GM15510 (cell line): Measurements from ENCODE around the gene SOX21.

Experiments used
- POLR2A ChIP-seq: IDR thresholded peaks from 3 replicates; pipeline ENCODE4 v1.6.1; 2011; ENCODE audit warnings: borderline replicate concordance; ENCODE audit not compliant: insufficient read length; ENCODE audit errors: extremely low read depth

SOX21 gene

DNA sequence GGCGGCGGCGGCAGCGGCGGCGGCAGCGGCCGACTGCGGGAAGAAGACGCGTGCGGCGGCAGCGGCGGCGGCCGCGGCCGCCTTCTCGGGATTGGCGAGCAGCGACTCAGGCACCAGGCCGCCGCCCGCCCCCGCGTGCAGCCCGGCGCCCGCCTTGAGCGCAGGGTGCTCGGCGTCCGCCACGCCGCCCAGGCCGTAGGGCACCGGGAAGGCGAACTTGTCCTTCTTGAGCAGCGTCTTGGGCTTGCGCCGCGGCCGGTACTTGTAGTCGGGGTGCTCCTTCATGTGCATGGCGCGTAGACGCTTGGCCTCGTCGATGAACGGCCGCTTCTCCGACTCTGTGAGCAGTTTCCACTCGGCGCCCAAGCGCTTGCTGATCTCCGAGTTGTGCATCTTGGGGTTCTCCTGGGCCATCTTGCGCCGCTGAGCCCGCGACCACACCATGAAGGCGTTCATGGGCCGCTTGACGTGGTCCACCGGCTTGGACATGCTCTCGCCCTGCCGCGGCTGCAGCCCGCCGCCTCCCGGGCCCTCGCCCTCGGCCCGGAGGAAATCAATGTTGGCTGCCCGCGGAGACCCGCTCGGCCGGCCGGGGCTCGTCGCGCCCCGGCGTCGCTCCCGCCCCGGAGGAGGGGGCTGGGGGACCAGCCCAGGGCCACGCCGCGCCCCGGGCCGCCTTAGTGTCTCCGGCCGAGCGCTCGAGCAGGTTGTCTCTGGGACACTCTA is 621 bp downstream of the SOX21 start:
- no peak for TF ChIP-seq POLR2A

DNA sequence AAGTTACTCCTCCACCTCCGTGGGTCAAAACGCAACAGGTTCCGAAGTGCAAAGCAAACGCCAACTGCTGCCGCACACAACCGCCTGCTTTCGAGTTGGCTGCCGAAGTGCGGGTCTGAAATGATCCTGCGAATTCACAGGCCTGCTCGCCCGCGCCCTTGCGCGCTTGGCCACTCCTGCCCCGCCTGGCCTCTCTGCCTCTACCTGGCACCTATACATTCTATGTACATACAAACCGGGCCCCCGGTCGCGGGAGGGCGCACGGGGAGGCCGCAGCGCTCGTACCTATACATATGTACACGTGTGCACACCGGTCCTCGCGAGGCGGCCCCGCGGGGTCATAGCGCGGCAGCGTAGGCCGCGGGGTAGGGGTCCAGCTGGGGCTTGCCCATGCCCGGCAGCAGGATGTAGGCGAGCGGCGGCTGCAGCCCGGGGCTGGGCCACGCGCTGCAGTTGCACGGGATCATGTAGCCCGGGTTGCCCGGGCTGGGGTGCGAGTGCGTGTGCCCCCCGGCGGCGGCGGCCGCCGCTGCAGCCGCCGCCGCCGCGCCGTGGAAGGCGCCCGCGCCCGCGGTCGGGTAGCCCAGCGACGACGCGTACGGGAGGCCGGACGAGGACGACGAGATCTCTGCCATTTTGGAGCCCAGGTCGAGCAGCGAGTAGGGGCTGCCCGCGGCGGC is 1.3 kb downstream of the SOX21 start:
- TF ChIP-seq POLR2A: no peak

DNA sequence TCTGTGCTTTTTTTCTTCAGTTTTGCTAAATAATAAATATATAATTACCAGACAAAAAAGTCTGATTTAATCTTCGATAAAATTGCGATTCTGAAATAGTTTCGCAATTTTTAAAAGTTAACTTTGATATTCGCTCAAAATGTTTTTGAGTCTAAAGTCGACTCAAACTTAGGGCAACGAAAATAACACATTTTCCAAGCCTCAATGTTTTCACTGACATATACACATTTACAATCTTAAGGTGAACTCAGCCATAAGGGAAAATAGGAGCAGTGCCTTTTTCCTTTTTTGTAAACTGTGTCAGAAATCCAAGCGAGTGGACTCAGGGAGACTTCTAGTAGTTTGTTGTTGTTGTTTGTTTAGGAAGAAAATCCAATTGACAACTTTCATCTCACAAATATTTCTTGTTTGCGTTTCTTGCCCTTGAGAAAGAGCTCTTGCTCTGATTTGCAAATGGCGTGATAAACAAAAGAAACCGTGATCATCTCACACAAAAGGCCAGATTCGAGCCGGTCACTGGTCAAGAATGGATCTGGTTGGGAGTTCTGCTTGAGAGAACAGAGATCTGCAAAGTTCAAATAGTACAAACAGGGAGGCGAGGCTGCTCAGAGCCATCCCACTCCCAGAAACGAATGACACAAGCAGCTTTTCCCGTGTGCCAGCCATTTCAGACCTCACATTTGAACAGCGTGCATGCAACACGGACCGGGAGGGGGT is 2.1 kb downstream of the SOX21 start:
- no peak for TF ChIP-seq POLR2A

DNA sequence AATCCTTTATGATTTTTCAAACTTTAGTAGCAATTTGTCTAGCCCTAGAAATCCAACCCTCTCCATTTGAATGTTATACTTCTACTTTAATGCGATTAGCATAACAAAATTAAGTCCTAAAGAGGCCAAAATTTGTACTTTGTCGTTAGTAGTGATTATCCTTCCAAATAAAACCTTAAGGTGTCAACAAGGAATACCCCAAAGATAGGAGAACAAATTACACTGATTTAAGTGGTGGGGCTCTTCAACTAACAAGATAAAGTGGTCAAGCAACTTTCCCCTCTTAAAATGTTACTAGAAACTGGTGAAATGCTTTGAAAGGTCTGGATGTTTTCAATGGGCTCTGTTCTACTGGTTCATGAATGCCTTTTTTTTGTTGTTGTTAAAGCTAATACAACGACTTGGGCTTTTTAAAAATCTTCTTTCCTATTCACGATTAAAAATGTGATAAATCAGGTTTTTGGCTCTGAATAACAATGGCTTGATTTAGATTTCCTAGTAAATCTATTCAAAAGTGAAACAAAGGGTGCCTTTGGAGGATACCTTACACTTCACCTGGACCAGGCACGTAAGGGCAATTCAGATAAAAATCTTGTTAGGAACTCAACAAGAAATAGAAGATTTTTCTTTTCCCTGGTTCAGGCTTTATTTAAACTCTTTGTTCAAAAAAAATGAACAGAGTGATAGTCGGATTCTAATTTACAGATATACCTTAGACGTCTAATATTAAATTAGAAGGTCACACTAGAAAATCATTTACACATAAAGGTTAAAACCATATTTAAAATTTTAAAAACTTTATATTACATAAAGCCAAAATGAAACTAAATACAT is 3.1 kb downstream of the SOX21 start:
- no peak for TF ChIP-seq POLR2A

DNA sequence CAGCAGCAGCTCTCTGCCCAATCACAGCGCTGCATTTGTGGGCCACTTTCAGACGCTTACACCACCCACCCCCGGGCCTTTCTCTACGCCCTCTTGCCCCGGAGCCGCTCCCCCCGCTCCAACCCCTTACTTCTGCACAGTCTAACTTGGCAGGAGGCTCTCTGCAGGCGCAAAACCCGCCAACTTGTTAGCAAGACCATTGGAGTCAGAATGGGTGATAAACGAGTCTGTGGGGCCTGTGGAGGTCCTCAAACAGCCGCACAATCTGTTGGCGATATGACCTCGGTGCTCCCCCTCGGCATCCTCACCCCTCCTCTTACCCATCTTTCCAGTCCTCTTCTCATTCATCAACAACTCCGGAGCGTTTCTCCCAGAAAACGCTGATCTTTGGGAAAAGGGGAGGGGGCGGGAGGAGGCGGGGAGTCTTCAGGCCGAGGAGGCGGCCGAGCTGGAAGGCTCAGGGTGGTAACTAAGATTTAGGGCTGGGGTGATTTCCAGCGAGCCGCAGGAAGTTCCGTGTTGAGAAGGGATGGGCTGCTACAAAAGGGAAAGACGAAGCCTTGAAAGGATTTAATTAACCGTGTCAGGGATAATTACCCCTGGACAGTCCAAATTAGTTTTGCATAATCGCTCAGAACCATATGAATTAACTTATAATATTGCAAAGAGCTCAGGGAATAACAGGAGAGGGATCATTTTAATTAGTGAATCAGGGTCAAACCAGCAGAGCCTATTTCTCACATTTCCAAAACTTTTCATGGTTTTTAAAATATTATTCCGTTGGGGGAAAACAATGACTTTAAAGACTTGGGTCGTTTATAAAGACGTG is 4.1 kb downstream of the SOX21 start:
- no peak for TF ChIP-seq POLR2A

DNA sequence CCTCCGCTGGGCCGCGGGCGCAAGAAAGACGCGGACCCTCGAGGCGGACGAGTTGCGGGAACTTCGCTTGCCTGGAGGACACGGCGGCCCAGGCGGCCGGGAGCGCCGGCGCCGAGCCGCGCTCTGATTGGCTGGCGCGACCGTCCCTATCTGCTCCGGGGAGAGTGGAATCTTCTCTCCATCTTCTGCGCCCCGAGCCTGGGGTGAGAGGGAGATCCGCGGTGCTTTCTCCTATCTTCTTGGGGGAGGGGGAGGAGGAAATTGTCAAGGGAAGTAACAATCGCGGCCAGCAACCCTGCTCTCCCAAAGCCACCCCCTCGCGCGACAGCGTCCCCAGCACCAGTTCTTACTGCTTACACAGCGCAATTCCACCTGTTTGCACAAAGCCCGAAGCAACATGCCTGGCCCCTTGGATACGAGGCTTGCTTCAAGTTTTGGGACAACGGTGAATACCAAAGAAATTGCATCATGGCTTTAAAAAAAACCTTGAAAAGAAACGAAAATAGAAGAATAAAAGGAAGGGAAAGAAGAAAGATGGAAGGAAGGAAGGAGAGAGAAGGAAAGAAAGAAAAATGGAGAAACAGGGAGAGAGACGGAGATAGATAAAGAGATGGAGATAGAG is 4.8 kb downstream of the SOX21 start:
- no peak for TF ChIP-seq POLR2A

DNA sequence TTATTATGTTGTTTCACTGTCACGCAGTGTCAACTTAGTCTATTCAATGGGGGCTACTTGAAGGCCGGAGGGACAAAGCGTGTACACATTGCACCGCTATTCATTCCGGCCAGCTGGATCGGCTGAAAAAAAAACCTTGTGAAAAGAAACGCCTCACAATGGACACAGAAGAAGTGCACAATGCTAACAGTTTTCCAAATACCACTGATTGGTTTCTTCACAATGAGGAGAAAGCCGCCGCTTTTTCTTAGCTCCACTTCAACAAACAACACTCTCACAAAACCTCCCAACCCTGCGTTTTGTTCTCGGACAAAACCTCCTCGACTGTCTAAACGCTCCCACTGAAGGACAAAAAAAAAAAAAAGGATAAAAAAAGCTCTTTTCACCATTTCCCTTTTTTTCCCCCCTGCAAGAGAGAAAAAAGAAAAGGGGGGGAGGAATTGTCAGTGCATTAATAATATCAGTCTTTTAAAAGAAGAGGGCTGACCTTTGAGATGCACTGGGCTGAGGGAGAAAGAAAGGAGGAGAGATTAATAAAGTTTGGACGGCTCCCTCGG is 5.4 kb downstream of the SOX21 start:
- no peak for TF ChIP-seq POLR2A

DNA sequence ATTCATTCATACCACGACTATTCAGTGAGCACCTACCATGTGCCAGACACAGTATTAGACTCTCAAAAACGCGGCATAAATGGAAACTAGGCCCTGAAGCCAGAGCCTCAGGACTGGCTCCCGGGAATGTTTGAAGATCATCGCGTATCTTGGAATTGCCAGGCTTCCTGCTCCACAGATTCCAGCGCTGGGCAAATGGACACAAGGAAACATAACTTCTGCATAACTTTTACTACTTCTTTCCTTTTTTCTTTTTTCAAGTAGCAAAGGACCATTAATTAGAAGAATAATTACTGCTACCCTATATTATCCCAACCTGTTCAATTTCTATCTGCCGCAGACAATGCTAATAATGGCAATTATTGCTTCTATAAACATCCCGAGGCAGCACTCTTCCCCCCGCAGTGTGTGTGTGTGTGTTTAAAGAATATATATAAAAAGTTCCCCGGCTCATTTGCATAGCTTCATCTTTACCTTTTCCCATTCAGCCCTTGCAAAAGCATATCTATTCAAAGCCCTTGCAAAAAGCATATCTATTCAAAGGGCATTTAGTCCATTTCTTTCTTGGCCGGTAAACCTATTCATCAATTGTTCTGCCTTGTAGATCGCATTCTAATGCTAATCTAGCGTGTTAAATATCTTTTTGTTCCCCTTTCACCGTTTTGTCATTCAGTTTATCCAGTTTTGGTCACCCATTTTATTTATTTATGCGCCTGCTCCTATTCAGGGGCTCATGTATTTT is 6.1 kb downstream of the SOX21 start:
- no peak for TF ChIP-seq POLR2A

DNA sequence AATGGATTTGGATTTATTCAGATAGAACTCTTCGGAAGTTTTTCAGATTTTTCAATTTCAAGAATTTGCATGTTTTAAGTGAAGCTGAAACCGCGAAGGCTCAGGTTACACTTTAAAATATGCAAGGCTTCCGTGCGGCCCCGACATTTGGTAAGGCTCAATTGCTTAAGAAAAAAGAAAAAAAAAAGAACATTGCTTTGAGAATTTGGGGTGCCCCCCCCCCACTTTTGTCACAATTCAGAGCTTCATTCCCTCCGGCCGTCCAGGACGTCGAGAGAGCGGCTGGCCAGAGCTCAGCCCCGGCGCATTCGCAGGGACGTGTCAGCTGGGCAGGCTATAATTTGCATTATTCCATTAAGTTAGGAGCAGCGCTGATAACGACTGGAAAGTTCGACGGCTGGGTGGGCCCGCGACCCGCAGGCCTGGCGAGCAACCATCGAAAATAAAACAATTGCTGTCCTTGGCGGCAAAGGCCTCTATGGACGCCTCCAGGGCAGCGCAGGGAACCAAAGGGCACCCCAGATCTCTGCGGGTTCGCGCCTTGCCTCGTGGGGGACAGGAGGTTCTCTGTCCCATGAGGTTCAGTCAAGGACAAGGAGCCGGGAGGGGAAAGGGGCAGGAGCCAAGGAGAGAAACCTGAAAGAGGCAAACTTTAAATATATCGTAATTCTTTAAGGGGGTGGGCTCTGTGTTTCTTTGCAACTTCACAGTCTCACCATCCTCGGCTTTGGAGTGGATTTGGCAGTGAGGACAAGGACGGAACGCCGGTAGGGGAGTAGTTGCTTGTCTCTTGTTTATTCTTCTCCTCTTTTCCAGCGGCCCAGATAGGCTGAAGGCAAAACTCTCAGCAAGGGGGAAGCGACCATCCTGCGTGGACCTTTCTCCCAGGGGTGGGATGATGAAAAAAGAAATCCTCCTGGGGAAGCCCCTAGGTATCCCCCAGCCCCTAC is 7.0 kb downstream of the SOX21 start:
- no peak for TF ChIP-seq POLR2A

DNA sequence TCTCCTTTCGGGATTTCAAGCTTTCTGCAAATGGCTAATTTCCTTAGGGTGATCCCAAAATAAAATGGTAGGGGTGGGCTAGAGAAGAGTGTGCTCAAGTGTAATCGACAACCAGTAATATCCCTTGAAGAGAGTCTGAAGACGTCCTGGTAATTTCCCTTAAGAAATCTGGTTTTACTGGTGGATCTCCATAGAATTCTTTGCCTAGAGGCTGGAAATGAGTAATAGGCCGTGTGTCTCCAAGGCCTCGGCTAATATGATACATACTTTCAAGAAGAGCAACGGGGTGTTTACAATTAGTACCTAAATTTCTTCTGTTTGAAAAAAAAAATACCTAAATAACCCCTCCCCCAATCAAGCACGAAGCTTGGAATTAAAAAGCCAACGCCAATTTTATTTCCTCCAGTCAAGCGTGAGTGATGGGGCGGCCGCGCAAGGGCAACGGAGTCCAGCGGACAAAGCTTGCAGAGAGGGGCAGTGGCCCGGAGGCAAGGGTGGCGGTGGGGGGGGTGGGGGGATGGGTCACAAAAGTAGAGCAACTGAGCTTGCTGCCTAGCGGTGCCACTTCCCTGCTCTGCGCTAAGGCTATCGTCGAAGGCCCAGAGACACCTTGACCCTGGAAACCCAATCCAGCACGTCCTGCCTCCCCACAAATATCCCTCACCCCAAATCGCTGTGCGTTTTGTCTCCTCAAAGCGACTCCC is 7.8 kb downstream of the SOX21 start:
- no peak for TF ChIP-seq POLR2A

DNA sequence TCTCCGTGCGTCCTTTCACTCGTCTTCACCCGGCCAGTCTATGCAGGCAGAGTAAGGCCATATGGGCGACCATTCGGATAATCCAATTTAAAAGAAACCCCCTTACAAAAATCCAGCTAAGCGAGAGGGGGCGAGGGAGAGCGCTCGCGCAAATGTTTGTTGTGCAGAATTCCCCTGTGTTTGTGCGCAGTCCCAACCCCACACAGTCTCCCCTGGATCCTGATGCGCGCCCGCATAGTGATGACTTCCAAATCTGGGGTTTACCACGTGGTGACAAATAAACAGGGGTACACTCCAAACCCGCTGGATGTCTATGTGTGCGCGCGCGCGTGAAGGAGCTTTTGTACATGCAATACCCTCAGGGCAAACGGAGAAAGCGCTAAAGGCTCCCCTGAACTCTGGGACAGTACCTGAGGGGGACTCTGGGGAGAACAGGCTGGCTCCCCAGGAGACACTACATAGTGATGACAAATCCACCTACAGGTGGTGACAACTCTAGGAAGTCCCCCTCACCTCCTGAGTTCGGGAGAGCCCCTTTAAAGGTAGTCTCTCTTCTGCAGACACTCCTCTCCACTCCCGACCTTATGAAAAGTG is 8.5 kb downstream of the SOX21 start:
- no peak for TF ChIP-seq POLR2A

DNA sequence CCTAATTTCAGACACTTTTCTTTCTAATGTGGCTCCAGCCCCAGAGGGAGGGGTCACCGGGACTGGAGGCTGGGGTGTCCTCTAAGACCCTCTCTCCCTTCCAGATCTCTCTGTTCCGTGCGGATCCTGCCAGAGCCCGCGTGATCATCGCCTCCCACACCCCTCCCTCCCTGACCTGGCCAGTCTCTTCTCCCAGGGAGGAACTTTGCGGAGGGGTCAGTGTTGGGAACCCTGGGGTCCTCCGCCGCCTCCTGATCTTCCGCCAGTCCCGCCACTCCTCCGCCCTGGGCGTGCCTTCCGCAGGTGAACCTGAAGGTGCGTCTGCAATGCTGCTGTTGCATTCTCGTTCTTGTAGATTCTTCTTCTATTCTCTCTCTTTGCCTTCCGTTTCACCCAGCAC is 9.1 kb downstream of the SOX21 start:
- TF ChIP-seq POLR2A: no peak
